ENCODE results near the gene CFAP47. TPM values are rescaled to one million over a fixed set of nuclear protein-coding genes. Genes with fewer than 3 reads are reported as not detected.

The CFAP47 gene
- total and polyA plus RNA-seq, 2 of the 8 experiments (the other 6 are each of a cell fraction or from before 2014, with no cell fraction given): 0.04 TPM; not detected in 1

- Histone ChIP-seq H3K23me2 (ENCODE audit: low read depth, low read length) (no peaks in the 10 kb centered on the region), H3K79me2 (ENCODE audit: control insufficient read depth in 1 of 2, insufficient read depth in 2 of 2, low read length in 2 of 2) (no peaks in the 10 kb centered on the region), H2BK15ac (ENCODE audit: low read length) (no peak overlapping the region), H3K27me3 (replicated peaks in 1 of 4; ENCODE audit: control insufficient read depth in 3 of 4, extremely low read depth in 1 of 4, insufficient read depth in 3 of 4, low read length in 3 of 4) (no peaks in the 10 kb centered on the region), H3K23ac (ENCODE audit: insufficient read length) (no peak overlapping the region), H3K9ac (replicated peaks in 1 of 4; ENCODE audit: extremely low read depth in 1 of 4, low read depth in 3 of 4, low read length in 3 of 4) (no peak overlapping the region), H3K36me3 (ENCODE audit: control insufficient read depth in 2 of 4, insufficient read depth in 4 of 4, low read length in 3 of 4) (no peaks in the 10 kb centered on the region), H3K9me3 (ENCODE audit: insufficient read depth in 2 of 2, low read depth in 1 of 2, low read length in 1 of 2) (no peaks in the 10 kb centered on the region), H4K91ac (replicated peaks; ENCODE audit: insufficient read length, low read length) (no peak overlapping the region), H2AK5ac (ENCODE audit: low read depth, low read length) (no peak overlapping the region), H4K8ac (ENCODE audit: extremely low read depth, insufficient read depth, low read length) (no peak overlapping the region), H3K27ac (ENCODE audit: low read depth, low read length) (no peak overlapping the region), H4K20me1 (replicated peaks in 1 of 2; ENCODE audit: control insufficient read depth in 1 of 2, insufficient read depth in 2 of 2, low read length in 2 of 2) (no peaks in the 10 kb centered on the region), H3K4ac (replicated peaks; ENCODE audit: insufficient read length, low read depth, low read length) (no peak overlapping the region), H3K79me1 (ENCODE audit: low read depth, low read length) (no peaks in the 10 kb centered on the region), H3K4me1 (replicated peaks in 1 of 4; ENCODE audit: control insufficient read depth in 3 of 4, insufficient read depth in 4 of 4, low read length in 3 of 4) (no peaks in the 10 kb centered on the region), H2BK20ac (ENCODE audit: low read length) (no peak overlapping the region), H4K5ac (ENCODE audit: insufficient read length, low read depth, low read length) (no peak overlapping the region), H2AFZ (ENCODE audit: low read length) (no peak overlapping the region), H3K4me3 (ENCODE audit: extremely low read depth in 1 of 4, insufficient read depth in 2 of 4, low read depth in 3 of 4, low read length in 4 of 4) (no peak overlapping the region), H2BK5ac (ENCODE audit: low read depth, low read length) (no peak overlapping the region), H2BK120ac (replicated peaks; ENCODE audit: low read depth, low read length) (no peak overlapping the region), H3K18ac (ENCODE audit: extremely low read depth, low read length) (no peak overlapping the region), H3K4me2 (ENCODE audit: insufficient read depth in 1 of 2, low read depth in 2 of 2, low read length in 2 of 2) (no peak overlapping the region), H3K56ac (replicated peaks; ENCODE audit: insufficient read length, low read depth, low read length) (no peak overlapping the region), H3K14ac (ENCODE audit: insufficient read length) (no peak overlapping the region), H2BK12ac (ENCODE audit: low read depth, low read length) (no peak overlapping the region)
- ChIA-PET POLR2A (ENCODE audit: partially characterized antibody) (no interaction called here), CTCF (ENCODE audit: partially characterized antibody) (no interaction called here)
- FAIRE-seq: no peak
- TF ChIP-seq CBX5 (IDR thresholded peaks at IDR 0.05; ENCODE audit: low read depth, low read length) (no peak), POLR2AphosphoS5 (IDR thresholded peaks at IDR 0.05; ENCODE audit: low read depth, low read length) (no peak), GABPA (IDR thresholded peaks at IDR 0.05; ENCODE audit: borderline replicate concordance, insufficient read depth, low read length) (no peak), RBBP5 (IDR thresholded peaks at IDR 0.05; ENCODE audit: borderline replicate concordance, low read depth, low read length) (no peak), RFX5 (IDR thresholded peaks at IDR 0.05; ENCODE audit: borderline replicate concordance, low read depth, low read length) (no peak), BRCA1 (IDR thresholded peaks at IDR 0.05; ENCODE audit: low read depth, low read length) (no peak), EP300 (IDR thresholded peaks at IDR 0.05; ENCODE audit: borderline replicate concordance in 1 of 2, low read depth in 2 of 2, low read length in 2 of 2) (no peak), RAD21 (IDR thresholded peaks at IDR 0.05 in 1 of 2, conservative IDR thresholded peaks at IDR 0.05 in 1 of 2; ENCODE audit: low read depth in 2 of 2, low read length in 2 of 2) (no peak), RNF2 (IDR thresholded peaks at IDR 0.05; ENCODE audit: borderline replicate concordance, low read depth, low read length, missing control alignments, poor library complexity, severe bottlenecking) (no peak)
- TF ChIP-seq, protein P1, sequence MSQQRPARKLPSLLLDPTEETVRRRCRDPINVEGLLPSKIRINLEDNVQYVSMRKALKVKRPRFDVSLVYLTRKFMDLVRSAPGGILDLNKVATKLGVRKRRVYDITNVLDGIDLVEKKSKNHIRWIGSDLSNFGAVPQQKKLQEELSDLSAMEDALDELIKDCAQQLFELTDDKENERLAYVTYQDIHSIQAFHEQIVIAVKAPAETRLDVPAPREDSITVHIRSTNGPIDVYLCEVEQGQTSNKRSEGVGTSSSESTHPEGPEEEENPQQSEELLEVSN (IDR thresholded peaks at IDR 0.05): no peak
- 100% methylated on average over 1 of the region's 1 CpG; no CpG with 5 or more reads in 1 of the 2 experiments for WGBS, 2 experiments (ENCODE audit: extremely low coverage in 1 of 2, insufficient coverage in 1 of 2, insufficient read length in 1 of 2, insufficient replicate concordance in 2 of 2, low coverage in 1 of 2, low lambda C conversion rate in 2 of 2, missing lambda C conversion rate in 1 of 2)
- DNase-seq (ENCODE audit: low read depth in 1 of 2, low spot score in 2 of 2): no peak
Observed at GRCh38 chrX:36344301-36344700, 424.8 kb downstream of the CFAP47 start.

Data from H1 (cell line).